SK-MEL-5 (cell line): ENCODE results near the gene RDH5. TPM values are rescaled to one million over a fixed set of nuclear protein-coding genes. Genes with fewer than 3 reads are reported as not detected.

Source experiments
- DNase-seq: peaks from one replicate; pipeline ENCODE4 v3.0.0-alpha.2; 2016; ENCODE audit warnings: low read depth, low spot score
- in situ Hi-C: cut with HindIII; loops from 2 replicates; pipeline ENCODE4 v1.10.0; 2016; ENCODE audit warnings: low sequenced_read_pairs, high pct_unique_total_duplicates, low pct_unique_long_range_greater_than_20kb
- total RNA-seq: library from RNA; depleted of rRNA; stranded (reverse); fragments of >200 nt; shearing (Covaris generic); gene quantifications from 2 replicates; pipeline ENCODE4 v1.2.3, GENCODE V29; 2014

RDH5 gene
- total RNA-seq, 1 experiment from 2014 or later: 2.3 TPM

GRCh38 chr12:55733858-55734257 lies 13.7 kb downstream of the RDH5 start:
- no peak for DNase-seq
- in situ Hi-C loops: no loop called here

GRCh38 chr12:55734595-55734994 lies 14.4 kb downstream of the RDH5 start:
- in situ Hi-C loops: no loop called here
- no peak for DNase-seq

- in situ Hi-C loops: no loop called here
- DNase-seq: no peak
Observed at GRCh38 chr12:55736076-55736475, 15.9 kb downstream of the RDH5 start.

- peak; percentile 89 for DNase-seq
- in situ Hi-C loops: no loop called here
Observed at GRCh38 chr12:55736780-55737580, 16.8 kb downstream of the RDH5 start.

GRCh38 chr12:55737581-55738122 lies 17.5 kb downstream of the RDH5 start:
- in situ Hi-C loops: no loop called here
- no peak for DNase-seq

- DNase-seq: peak; percentile 93
- in situ Hi-C loops: no loop called here
Observed at GRCh38 chr12:55738123-55739024, 18.2 kb downstream of the RDH5 start.

DNA sequence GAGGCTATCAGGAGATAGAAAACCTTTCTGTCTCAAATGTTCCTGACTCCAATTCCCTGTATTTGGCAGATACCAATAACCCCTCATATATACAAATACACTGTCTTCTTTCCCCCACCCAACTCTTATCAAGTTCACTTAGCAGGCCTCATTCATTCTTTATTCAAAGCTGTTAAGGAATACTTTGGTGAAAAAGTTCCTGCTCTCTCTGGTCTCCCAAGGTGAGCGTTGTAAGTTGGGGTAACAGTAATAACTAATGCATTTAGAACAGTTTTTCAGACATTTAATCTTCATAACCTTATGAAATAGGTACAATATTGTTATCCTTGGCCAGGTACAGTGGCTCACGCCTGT lies 18.8 kb downstream of the RDH5 start:
- in situ Hi-C loops: no loop called here

DNA sequence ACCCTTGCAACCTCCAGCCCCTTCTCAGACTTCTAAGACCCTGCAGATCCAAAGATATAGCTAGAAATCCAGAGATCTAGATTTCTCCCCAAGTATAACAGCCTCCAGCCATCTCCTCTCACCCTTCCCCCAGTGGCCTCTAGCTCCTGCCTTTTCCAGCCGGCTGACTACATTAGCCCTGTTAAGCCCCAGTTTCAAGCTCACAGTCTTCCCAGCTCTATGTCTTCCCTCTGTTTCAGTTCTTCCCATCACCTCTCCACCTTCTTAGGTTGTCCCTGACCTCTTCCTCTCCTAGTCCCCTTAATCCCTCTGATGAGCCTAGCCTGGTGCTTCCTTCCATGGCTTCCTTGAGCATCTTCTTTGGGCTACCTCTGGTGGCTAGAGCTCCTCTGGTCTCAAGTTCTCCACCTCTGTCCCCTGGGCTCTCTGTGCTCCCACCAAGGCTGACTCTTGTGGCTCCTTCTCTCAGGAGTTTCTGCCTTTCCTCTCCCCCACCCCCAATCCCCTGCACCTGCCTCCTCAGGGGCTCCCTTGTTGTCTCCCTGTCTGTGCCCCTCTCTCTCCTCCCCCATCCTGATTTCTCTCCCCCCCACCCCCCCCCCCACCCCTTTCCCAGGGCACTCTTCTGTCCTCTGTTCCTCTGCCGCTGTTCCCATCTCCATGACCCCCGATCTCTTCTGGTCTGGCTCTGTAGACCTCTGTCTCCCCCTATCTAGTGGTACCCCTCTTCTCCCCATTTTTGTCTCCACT lies 21.9 kb downstream of the RDH5 start:
- in situ Hi-C loops: no loop called here
- no peak for DNase-seq

More for the DNA sequence above, 18.8 kb downstream of the RDH5 start:
- DNase-seq: no peak

- in situ Hi-C loops: no loop called here
- DNase-seq: peak; percentile 76
Observed at GRCh38 chr12:55742719-55743405, 22.7 kb downstream of the RDH5 start, which contains the start of gene GDF11. Gene GDF11 (plus strand): TSS chr12:55743122. CDS start chr12:55743317, 195 bp downstream.

DNA sequence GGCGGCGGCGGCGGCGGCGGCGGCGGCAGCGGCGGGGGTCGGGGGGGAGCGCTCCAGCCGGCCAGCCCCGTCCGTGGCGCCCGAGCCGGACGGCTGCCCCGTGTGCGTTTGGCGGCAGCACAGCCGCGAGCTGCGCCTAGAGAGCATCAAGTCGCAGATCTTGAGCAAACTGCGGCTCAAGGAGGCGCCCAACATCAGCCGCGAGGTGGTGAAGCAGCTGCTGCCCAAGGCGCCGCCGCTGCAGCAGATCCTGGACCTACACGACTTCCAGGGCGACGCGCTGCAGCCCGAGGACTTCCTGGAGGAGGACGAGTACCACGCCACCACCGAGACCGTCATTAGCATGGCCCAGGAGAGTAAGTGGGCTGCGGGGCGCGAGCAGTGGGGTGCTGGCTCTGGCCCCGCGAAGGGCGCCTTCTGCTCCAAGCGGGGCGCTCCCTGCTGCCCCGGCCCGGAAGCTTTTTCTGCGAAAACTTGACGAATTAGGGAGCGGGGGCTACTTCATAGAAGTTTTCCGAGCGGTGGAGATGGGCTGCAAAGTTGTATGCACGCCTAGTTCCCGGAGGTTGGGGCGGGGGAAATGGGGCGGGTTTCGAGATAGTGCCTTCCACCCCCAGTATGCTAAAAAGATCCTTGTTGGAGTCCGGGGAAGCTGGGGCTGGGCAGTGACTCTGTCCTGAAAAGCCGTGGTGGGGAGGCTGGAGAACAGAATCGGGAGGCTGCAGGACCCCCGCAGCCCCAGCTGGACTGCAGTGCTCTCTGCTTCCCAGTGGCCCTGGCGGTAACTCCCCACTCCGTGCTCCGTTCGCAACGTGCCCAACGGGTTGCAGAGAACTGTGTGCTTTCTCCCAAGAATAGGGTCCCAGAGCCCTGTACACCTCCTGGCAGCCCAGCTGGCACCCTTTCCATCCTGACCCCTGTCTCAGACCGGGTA lies 23.5 kb downstream of the RDH5 start:
- peak; percentile 54 for DNase-seq
- in situ Hi-C loops: no loop called here

- in situ Hi-C loops: no loop called here
- DNase-seq: no peak
Observed at GRCh38 chr12:55744340-55745030, 24.3 kb downstream of the RDH5 start.

GRCh38 chr12:55745361-55746173 lies 25.4 kb downstream of the RDH5 start:
- DNase-seq: peak; percentile 93
- in situ Hi-C loops: no loop called here

DNA sequence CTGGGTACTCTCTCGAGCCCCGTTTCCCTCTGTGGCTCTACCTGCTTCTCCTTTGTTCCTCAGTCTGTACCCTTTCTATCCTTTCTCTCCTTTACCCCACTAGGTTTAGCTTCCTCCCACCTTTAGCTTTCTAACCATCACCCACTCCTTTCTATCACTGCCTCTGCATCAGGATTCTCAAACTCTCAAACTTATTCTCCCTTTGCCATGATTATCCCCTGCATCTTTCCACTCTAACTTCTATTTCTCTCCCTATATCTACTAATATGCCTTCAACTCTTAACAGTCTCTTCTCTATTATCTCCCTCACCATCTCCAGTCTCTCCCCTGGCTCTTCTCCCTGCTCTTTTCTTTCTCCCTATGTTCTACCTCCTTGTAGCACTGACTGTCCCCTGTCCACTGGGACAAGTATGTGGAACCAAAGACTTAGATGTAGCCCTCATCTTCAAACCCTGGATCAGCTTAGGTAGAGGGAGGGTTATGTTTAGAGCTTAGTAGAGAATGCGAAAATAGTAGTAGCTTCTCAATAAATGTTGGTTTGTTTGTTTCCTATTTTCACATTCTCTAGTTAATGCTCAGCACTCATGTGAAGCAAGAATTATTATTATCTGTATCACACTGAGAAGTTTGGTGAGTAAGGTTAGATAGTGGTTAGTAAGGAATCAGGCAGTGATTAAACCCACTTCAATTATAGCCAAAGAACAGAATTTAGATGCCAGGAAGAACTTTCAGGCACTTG lies 26.1 kb downstream of the RDH5 start:
- no peak for DNase-seq
- in situ Hi-C loops: no loop called here

DNA sequence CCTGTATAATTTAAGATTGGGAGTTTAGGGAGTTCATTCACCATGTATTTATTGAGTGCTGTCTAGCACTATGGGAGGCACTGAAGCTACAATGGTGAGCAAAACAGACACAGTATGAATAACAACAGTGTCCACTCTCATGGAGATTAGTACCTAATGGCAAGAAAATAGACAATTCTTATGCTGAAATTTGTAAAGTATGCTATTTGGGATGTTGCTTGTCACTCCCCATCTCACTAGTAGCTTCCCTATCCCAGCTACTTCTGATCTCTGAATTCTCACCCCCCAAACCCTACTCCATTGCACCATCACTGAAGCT lies 26.7 kb downstream of the RDH5 start:
- DNase-seq: no peak
- in situ Hi-C loops: no loop called here
